ENCODE results near the gene SWT1.

- no peak for TF ChIP-seq CTCF (conservative IDR thresholded peaks at IDR 0.05)
- TF ChIP-seq EZH2 (IDR thresholded peaks at IDR 0.05; ENCODE audit: low read depth), result no peak
These were observed 132.9 kb downstream of the SWT1 start for GRCh38 chr1:185289880-185290279.
